H54 (cell line): ENCODE measurements around the gene DCTD.

Experiments used
- DNase-seq: peaks from one replicate; pipeline ENCODE4 v3.0.0; 2011; ENCODE audit warnings: low spot score, mixed read lengths; ENCODE audit not compliant: insufficient read length
- FAIRE-seq: peaks from 3 replicates; lab custom pipeline; 2011; peaks lifted over from hg19 to GRCh38; lab: Jason Lieb, UNC
- POLR2A ChIP-seq: IDR thresholded peaks from 2 replicates; pipeline ENCODE4 v1.6.1; 2011; ENCODE audit warnings: low read depth, mild to moderate bottlenecking, low read length

Gene DCTD

GRCh38 chr4:182890202-182890601, 27.0 kb downstream of the DCTD start:
- no peak for DNase-seq
- FAIRE-seq: no peak
- no peak for TF ChIP-seq POLR2A

- no peak for FAIRE-seq
- TF ChIP-seq POLR2A: no peak
- no peak for DNase-seq
Observed at GRCh38 chr4:182888891-182889290, 28.3 kb downstream of the DCTD start.

GRCh38 chr4:182886768-182887167, 30.4 kb downstream of the DCTD start:
- DNase-seq: no peak

DNA sequence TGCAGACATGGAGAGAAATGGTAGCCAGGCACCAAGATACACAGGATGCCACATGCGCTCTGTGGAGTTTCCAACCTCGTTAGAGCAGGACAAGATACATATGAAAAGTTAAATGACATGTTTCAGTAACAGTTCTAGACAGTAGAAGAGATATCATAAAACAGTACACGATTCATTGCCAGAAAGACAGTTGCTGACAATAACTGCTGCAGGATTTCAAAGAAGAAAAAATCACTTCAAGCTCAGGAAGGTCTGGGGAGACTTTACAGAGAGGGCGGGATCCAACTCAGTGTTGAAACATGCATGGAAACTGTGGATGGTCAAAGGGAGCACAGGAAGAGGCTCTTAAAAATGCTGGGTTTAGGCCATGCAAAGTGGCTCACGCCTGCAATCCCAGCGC, 31.0 kb downstream of the DCTD start:
- FAIRE-seq: no peak
- DNase-seq: no peak
- no peak for TF ChIP-seq POLR2A

More at GRCh38 chr4:182886768-182887167, 30.4 kb downstream of the DCTD start:
- FAIRE-seq: no peak
- no peak for TF ChIP-seq POLR2A

GRCh38 chr4:182885738-182886077, 31.5 kb downstream of the DCTD start:
- DNase-seq (no peak), FAIRE-seq (no peak)
- no peak for TF ChIP-seq POLR2A

DNA sequence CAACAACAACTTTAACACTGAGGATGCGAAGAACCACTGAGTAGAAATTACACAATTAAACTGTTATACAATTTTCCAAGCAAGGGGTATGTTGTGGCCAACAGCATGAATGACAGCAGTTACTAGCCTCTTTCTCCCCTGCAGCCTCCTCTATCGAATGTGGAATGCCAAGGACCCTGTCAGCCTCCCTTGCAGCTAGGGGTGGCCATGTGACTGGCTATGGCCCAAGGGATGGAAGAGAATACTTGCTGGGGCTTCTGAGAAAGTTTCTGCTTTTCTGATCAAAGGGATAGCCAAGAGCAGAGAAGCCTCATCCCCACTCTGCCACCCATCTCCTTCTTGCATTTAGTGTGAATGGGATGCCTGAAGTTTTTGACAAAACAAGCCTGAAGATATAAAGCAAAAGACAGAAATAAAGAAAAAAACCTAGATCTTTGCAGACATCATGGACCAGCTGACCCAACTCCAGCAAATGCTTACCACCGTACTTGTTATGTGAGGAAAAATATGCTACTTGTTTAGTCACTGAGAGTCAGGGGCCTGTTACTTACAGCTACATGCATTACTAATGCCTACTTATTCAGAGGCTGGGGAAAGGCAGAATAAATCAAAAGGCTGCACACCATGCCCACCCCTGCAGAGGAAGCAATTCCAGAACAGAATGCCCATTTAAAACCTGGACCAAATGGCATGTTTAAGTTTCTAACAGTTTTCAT, 32.0 kb downstream of the DCTD start:
- TF ChIP-seq POLR2A: no peak
- FAIRE-seq: no peak

DNA sequence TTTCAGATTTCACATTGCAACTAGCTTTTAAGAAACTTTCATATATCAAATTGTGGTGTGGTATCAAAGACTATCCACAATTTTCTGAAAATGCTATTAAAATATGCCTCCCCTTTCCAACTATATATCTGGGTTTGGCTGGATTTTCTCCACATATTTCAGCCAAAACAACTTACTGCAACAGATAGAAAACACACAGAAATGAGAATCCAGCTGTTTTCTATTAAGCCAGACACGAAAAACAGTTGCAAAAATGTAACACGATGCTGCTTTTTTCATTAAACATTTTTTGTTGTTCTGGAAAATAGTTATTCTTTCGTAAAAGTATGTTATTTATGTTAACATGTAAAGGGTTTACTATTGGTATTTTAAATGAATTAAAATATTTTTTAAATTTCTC, 33.1 kb downstream of the DCTD start:
- no peak for FAIRE-seq
- DNase-seq: no peak
- TF ChIP-seq POLR2A: no peak

More for the DNA sequence above, 32.0 kb downstream of the DCTD start:
- DNase-seq: no peak

DNA sequence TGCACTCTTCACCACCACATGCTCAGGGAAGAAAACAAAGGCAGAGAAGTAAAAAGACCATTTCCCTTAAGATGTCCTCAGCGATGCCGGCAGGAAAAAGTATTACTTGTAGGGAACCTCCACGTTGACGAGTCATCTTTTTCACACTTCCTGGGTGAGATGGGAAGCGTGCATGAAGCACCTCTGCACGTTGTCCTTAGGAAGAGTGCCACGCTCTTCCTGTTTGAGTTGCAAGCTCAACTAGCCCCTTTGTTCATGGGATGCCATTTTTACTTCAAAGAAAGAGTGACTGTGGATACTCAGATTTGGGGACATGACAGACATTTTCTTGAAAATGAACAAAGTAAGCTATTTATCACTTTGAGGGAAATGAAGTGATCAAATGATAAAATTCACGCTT, 33.8 kb downstream of the DCTD start:
- no peak for DNase-seq
- FAIRE-seq: no peak
- no peak for TF ChIP-seq POLR2A

- no peak for TF ChIP-seq POLR2A
- FAIRE-seq (no peak), DNase-seq (no peak)
Observed at GRCh38 chr4:182881914-182882313, 35.3 kb downstream of the DCTD start.

DNA sequence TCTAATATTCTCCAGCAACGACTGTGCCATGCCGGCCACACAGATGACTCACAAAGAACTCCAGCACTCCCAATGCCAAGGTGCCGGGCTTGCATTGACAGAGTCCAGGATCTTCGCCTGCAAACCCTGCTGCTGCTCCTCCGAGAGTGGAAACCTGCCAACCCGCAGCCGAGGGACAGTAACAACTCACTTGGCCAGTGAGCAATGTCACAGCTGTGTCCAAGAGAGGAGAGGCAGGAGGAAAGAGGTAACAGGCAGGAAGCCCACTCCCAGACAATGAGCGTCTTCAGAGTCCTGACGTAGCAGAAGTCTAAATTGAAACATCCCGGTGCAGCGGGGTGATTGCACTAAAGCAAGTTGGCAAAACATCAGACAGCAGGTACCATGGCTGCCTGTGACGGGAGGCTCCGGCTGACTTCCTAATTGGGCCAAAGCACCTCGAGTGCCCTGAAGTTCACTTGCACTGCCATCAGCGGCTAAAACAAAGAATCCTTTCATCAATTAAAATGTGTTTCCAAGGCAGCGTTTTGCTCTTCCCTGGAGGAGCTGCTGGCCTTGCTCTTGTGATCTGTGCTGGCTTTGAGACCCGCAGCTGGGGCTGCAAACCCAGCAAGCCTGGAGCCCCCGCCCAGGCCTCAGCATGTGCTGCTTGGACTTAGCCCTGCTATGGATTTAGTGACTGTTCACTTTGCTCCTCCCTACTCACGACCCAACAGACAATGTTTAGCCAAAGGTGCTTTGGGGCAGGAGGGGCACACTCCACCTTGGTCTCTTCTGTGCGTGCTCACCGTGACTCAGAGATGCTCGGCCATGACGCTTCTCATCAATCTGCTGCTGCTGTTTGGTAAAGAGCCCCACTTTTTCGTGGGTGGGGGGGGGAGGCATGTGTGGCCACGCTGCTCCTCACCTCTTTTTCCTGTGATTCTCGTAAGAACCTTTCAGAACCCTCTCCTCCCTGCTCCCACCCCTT, 36.5 kb downstream of the DCTD start:
- DNase-seq (no peak), FAIRE-seq (no peak)
- no peak for TF ChIP-seq POLR2A

- DNase-seq (no peak), FAIRE-seq (no peak)
- TF ChIP-seq POLR2A: no peak
Observed at GRCh38 chr4:182879913-182880312, 37.3 kb downstream of the DCTD start.

GRCh38 chr4:182878633-182879495, 38.3 kb downstream of the DCTD start:
- no peak for TF ChIP-seq POLR2A
- DNase-seq: no peak
- no peak for FAIRE-seq

- TF ChIP-seq POLR2A: no peak
- DNase-seq (no peak), FAIRE-seq (no peak)
Observed at GRCh38 chr4:182877326-182877883, 39.8 kb downstream of the DCTD start.
